VCaP (cell line): ENCODE measurements around the gene TKFC.

Experiments used
- H3K27ac ChIP-seq: fragments of 450-650 bp; 2 replicates; pipeline ENCODE4 v1.5.1; 2017
- CTCF ChIP-seq: fragments of 450-650 bp; conservative IDR thresholded peaks from 2 replicates; pipeline ENCODE4 v1.5.1; 2017; ENCODE audit warnings: mild to moderate bottlenecking, moderate library complexity

TKFC gene

GRCh38 chr11:61361741-61362541 is 28.9 kb downstream of the TKFC start, which contains the start of the genes CYB561A3 and TMEM138:
TSS of gene CYB561A3 (minus strand) at chr11:61361882. CDS start at chr11:61356713, 5,169 bp downstream.
TSS of gene TMEM138 (plus strand) at chr11:61362374. CDS start at chr11:61364391, 2,017 bp downstream.
- H3K27ac ChIP-seq: peak within 1 kb of the TSS; percentile 96
- TF ChIP-seq CTCF: no peak

- peak overlapping the region; percentile 96 for H3K27ac ChIP-seq
- no peak for TF ChIP-seq CTCF
Measured at GRCh38 chr11:61362542-61362875, 29.5 kb downstream of the TKFC start.

GRCh38 chr11:61364012-61364675 is 31.1 kb downstream of the TKFC start:
- H3K27ac ChIP-seq: peak overlapping the region; percentile 96
- no peak for TF ChIP-seq CTCF

- peak overlapping the region; percentile 96 for H3K27ac ChIP-seq
- no peak for TF ChIP-seq CTCF
Measured at GRCh38 chr11:61367406-61367805, 34.4 kb downstream of the TKFC start.

GRCh38 chr11:61368646-61369045 is 35.6 kb downstream of the TKFC start:
- peak overlapping the region; percentile 96 for H3K27ac ChIP-seq
- TF ChIP-seq CTCF: no peak

GRCh38 chr11:61369372-61370348 is 36.6 kb downstream of the TKFC start:
- peak overlapping the region; percentile 96 for H3K27ac ChIP-seq
- TF ChIP-seq CTCF: no peak
